IPS DF 4.7 (cell line): ENCODE measurements around the gene CEMIP.

Experiments used
- DNase-seq: peaks from one replicate; pipeline ENCODE4 v3.0.0-alpha.2; 2013; ENCODE audit warnings: low spot score; ENCODE audit errors: extremely low read depth

CEMIP gene

GRCh38 chr15:80778964-80779657, at the start of gene CEMIP:
Gene CEMIP, plus strand, starts transcription at chr15:80779370. Its CDS starts 94,510 bp downstream, at chr15:80873880.
- peak; percentile 41 for DNase-seq

GRCh38 chr15:80730387-80730786, 48.8 kb upstream of the CEMIP start:
- no peak for DNase-seq

- no peak for DNase-seq
Observed at GRCh38 chr15:80730926-80731325, 48.2 kb upstream of the CEMIP start.

- DNase-seq, result no peak
Observed at GRCh38 chr15:80732167-80732566, 47.0 kb upstream of the CEMIP start.

- DNase-seq, result no peak
Observed at GRCh38 chr15:80732818-80733217, 46.4 kb upstream of the CEMIP start.

GRCh38 chr15:80733460-80733859, 45.7 kb upstream of the CEMIP start:
- DNase-seq, result no peak

GRCh38 chr15:80735344-80735743, 43.8 kb upstream of the CEMIP start:
- DNase-seq, result no peak

- no peak for DNase-seq
Observed at GRCh38 chr15:80736560-80736959, 42.6 kb upstream of the CEMIP start.

- no peak for DNase-seq
Observed at GRCh38 chr15:80739919-80740318, 39.3 kb upstream of the CEMIP start.

- DNase-seq, result no peak
Observed at GRCh38 chr15:80742081-80742480, 37.1 kb upstream of the CEMIP start.

- DNase-seq, result no peak
Observed at GRCh38 chr15:80743189-80743833, 35.9 kb upstream of the CEMIP start.

GRCh38 chr15:80744415-80744814, 34.8 kb upstream of the CEMIP start:
- no peak for DNase-seq

GRCh38 chr15:80744826-80745225, 34.3 kb upstream of the CEMIP start:
- no peak for DNase-seq

- no peak for DNase-seq
Observed at GRCh38 chr15:80745888-80746287, 33.3 kb upstream of the CEMIP start.

- no peak for DNase-seq
Observed at GRCh38 chr15:80747317-80748053, 31.7 kb upstream of the CEMIP start.

GRCh38 chr15:80749589-80749988, 29.6 kb upstream of the CEMIP start:
- DNase-seq, result no peak

- DNase-seq, result no peak
Observed at GRCh38 chr15:80750575-80750974, 28.6 kb upstream of the CEMIP start.

GRCh38 chr15:80752204-80752603, 27.0 kb upstream of the CEMIP start:
- DNase-seq, result no peak

GRCh38 chr15:80753161-80753560, 26.0 kb upstream of the CEMIP start:
- no peak for DNase-seq

GRCh38 chr15:80754014-80754413, 25.2 kb upstream of the CEMIP start:
- DNase-seq, result no peak

- no peak for DNase-seq
Observed at GRCh38 chr15:80755885-80756284, 23.3 kb upstream of the CEMIP start.

GRCh38 chr15:80758130-80758745, 20.9 kb upstream of the CEMIP start:
- DNase-seq, result no peak
